Stimulated activated memory B cell treated with anti-CD40 and anti-IgM and Interleukin-4, amounts not matched to agents 10 μg/mL and 1 μg/mL and 100 μg/mL, for 72 hours (primary cell): ENCODE data around the gene LIN37.
"Not testable (repeated sequence)": the region's sequence is repeated elsewhere in the genome, so short reads cannot be mapped to it uniquely, and the experiment has no call there.

Source experiments
- ATAC-seq: fragments of 150-1000 bp; cut with Tn5 transposase; 2 replicates; pipeline ENCODE4 v1.10.0; 2021
- H3K27ac Mint-ChIP-seq: one replicate; pipeline ENCODE4 v1.8.0; 2022; ENCODE audit warnings: mild to moderate bottlenecking, mixed read lengths
- H3K27me3 Mint-ChIP-seq: one replicate; pipeline ENCODE4 v1.8.0; 2022; ENCODE audit warnings: mixed read lengths
- H3K36me3 Mint-ChIP-seq: one replicate; pipeline ENCODE4 v1.8.0; 2022; ENCODE audit warnings: mixed read lengths
- H3K4me1 Mint-ChIP-seq: one replicate; pipeline ENCODE4 v1.8.0; 2022; ENCODE audit warnings: mixed read lengths
- H3K4me3 Mint-ChIP-seq: one replicate; pipeline ENCODE4 v1.8.0; 2022; ENCODE audit warnings: mild to moderate bottlenecking, moderate library complexity, mixed read lengths
- H3K9me3 Mint-ChIP-seq: one replicate; pipeline ENCODE4 v1.8.0; 2022; ENCODE audit warnings: mixed read lengths

The LIN37 gene

GRCh38 chr19:35792888-35793287 lies 44.5 kb downstream of the LIN37 start:
- Mint-ChIP-seq H3K9me3 (no peaks in the 10 kb centered on the region), H3K27me3 (peaks cover 54% of the 10 kb centered on the region), H3K4me1 (no peaks in the 10 kb centered on the region), H3K4me3 (no peak overlapping the region), H3K36me3 (no peaks in the 10 kb centered on the region), H3K27ac (no peak overlapping the region)
- ATAC-seq, result no peak

GRCh38 chr19:35793381-35794165 lies 45.2 kb downstream of the LIN37 start:
- H3K9me3 Mint-ChIP-seq, result no peaks in the 10 kb centered on the region
- no peak overlapping the region for H3K4me3 Mint-ChIP-seq
- H3K4me1 Mint-ChIP-seq, result no peaks in the 10 kb centered on the region
- no peaks in the 10 kb centered on the region for H3K36me3 Mint-ChIP-seq
- H3K27me3 Mint-ChIP-seq, result peaks cover 61% of the 10 kb centered on the region
- no peak overlapping the region for H3K27ac Mint-ChIP-seq
- no peak for ATAC-seq

- H3K27ac Mint-ChIP-seq, H3K36me3 Mint-ChIP-seq, H3K4me3 Mint-ChIP-seq, ATAC-seq, H3K9me3 Mint-ChIP-seq, H3K4me1 Mint-ChIP-seq: not testable (repeated sequence)
- H3K27me3 Mint-ChIP-seq, result peaks cover 77% of the 10 kb centered on the region
These were observed 47.2 kb downstream of the LIN37 start for GRCh38 chr19:35795564-35795963.

- ATAC-seq, result no peak
- H3K4me3 Mint-ChIP-seq, result no peak overlapping the region
These were observed 48.5 kb downstream of the LIN37 start for GRCh38 chr19:35796645-35797542.

GRCh38 chr19:35797663-35798062 lies 49.3 kb downstream of the LIN37 start:
- ATAC-seq, result no peak
- no peaks in the 10 kb centered on the region for H3K9me3 Mint-ChIP-seq
- H3K4me3 Mint-ChIP-seq, result no peak overlapping the region
- no peaks in the 10 kb centered on the region for H3K4me1 Mint-ChIP-seq
- no peaks in the 10 kb centered on the region for H3K36me3 Mint-ChIP-seq
- H3K27me3 Mint-ChIP-seq, result peaks cover 61% of the 10 kb centered on the region
- no peak overlapping the region for H3K27ac Mint-ChIP-seq

More at GRCh38 chr19:35796645-35797542, 48.5 kb downstream of the LIN37 start:
- Mint-ChIP-seq H3K27ac (no peak overlapping the region), H3K27me3 (peaks cover 69% of the 10 kb centered on the region), H3K4me1 (no peaks in the 10 kb centered on the region), H3K9me3 (no peaks in the 10 kb centered on the region), H3K36me3 (no peaks in the 10 kb centered on the region)

- no peak for ATAC-seq
- Mint-ChIP-seq H3K4me3 (no peak overlapping the region), H3K27ac (no peak overlapping the region), H3K9me3 (no peaks in the 10 kb centered on the region), H3K4me1 (peaks cover 11% of the 10 kb centered on the region), H3K27me3 (peaks cover 34% of the 10 kb centered on the region), H3K36me3 (no peaks in the 10 kb centered on the region)
These were observed 53.5 kb downstream of the LIN37 start for GRCh38 chr19:35801828-35802227.
